ENCODE results near the gene APRT. TPM values are rescaled to one million over a fixed set of nuclear protein-coding genes. Genes with fewer than 3 reads are reported as not detected.

The APRT gene
- total and polyA plus RNA-seq, 2 of the 8 experiments (the other 6 are each of a cell fraction or from before 2014, with no cell fraction given): 221 to 267 TPM

- TF ChIP-seq CHD7 (IDR thresholded peaks at IDR 0.05; ENCODE audit: insufficient replicate concordance, low read length): peak; percentile 99
- TF ChIP-seq HDAC2 (IDR thresholded peaks at IDR 0.05; ENCODE audit: borderline replicate concordance in 1 of 2, low read depth in 2 of 2, low read length in 2 of 2): peak in 1 of 2 experiments; percentile 16; a peak in 1 of 4 replicates
- peak; percentile 81 for TF ChIP-seq TAF1 (IDR thresholded peaks at IDR 0.05; ENCODE audit: low read depth, low read length)
- no peak for TF ChIP-seq HDAC6 (IDR thresholded peaks at IDR 0.05; ENCODE audit: low read depth, low read length)
- TF ChIP-seq, protein P1, sequence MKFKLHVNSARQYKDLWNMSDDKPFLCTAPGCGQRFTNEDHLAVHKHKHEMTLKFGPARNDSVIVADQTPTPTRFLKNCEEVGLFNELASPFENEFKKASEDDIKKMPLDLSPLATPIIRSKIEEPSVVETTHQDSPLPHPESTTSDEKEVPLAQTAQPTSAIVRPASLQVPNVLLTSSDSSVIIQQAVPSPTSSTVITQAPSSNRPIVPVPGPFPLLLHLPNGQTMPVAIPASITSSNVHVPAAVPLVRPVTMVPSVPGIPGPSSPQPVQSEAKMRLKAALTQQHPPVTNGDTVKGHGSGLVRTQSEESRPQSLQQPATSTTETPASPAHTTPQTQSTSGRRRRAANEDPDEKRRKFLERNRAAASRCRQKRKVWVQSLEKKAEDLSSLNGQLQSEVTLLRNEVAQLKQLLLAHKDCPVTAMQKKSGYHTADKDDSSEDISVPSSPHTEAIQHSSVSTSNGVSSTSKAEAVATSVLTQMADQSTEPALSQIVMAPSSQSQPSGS (IDR thresholded peaks at IDR 0.05; ENCODE audit: low read length): no peak
- no peak for TF ChIP-seq ASH2L (IDR thresholded peaks at IDR 0.05; ENCODE audit: low read length)
- TF ChIP-seq NRF1 (IDR thresholded peaks at IDR 0.05; ENCODE audit: low read depth, low read length): peak; percentile 67
- TF ChIP-seq BACH1 (IDR thresholded peaks at IDR 0.05; ENCODE audit: low read length): peak; percentile 65
- TF ChIP-seq SIX5 (IDR thresholded peaks at IDR 0.05; ENCODE audit: low read depth, low read length): no peak
Observed at GRCh38 chr16:88811769-88812512, at the start of gene APRT (continued).

All from H1 (cell line).